K562 (cell line): ENCODE results near the gene ADI1.

Experiments
- ARNT ChIP-seq, 2 experiments: fragments of 450-650 bp; IDR thresholded peaks; 2 replicates each; pipeline ENCODE4 v1.6.1; 2016; ENCODE audit warnings: mild to moderate bottlenecking in 1 of 2
- CTCF ChIP-seq, 3 experiments: IDR thresholded peaks in 2 of 3; conservative IDR thresholded peaks in 1 of 3; 2 replicates each; pipeline ENCODE4 v1.5.1; 2011 to 2012; ENCODE audit warnings: low read length in 3 of 3, mild to moderate bottlenecking in 3 of 3, control low read depth in 2 of 3, improper control_type of control experiment in 1 of 3, inconsistent platforms in 1 of 3, low read depth in 1 of 3, mixed read lengths in 1 of 3, moderate library complexity in 1 of 3; ENCODE audit not compliant: insufficient read depth in 2 of 3
- JUN ChIP-seq, 2 experiments: sonication (generic) in 1 of 2; formaldehyde crosslinking in 1 of 2; IDR thresholded peaks; 2 replicates each; pipeline versions ENCODE4 v1.6.1 to v1.8.0; 2012 to 2022; ENCODE audit warnings: borderline replicate concordance in 2 of 2, mild to moderate bottlenecking in 2 of 2, improper control_type of control experiment in 1 of 2, low read depth in 1 of 2, low read length in 1 of 2, missing genetic modification reagents in 1 of 2
- NRF1 ChIP-seq, 2 experiments: fragments of 450-650 bp; IDR thresholded peaks in 1 of 2; conservative IDR thresholded peaks in 1 of 2; 2 replicates each; pipeline ENCODE4 v1.6.1; 2014; ENCODE audit warnings: mild to moderate bottlenecking in 2 of 2
- POLR2AphosphoS5 ChIP-seq: IDR thresholded peaks from 2 replicates; pipeline ENCODE4 v1.6.1; 2011; ENCODE audit warnings: mild to moderate bottlenecking, low read depth, low read length, moderate library complexity; ENCODE audit not compliant: control insufficient read depth, insufficient read depth
- PTBP1 ChIP-seq: fragments of 200-400 bp; formaldehyde crosslinking; IDR thresholded peaks from 2 replicates; pipeline ENCODE4 v1.6.1; 2017; ENCODE audit warnings: low read depth, low read length
- SP1 ChIP-seq: sonication (generic); formaldehyde crosslinking; IDR thresholded peaks from 2 replicates; pipeline ENCODE4 v1.8.1; 2022; ENCODE audit warnings: mild to moderate bottlenecking, missing genetic modification reagents
- SREBF2 ChIP-seq: sonication (generic); formaldehyde crosslinking; IDR thresholded peaks from 2 replicates; pipeline ENCODE4 v1.4.0; 2020; ENCODE audit warnings: mild to moderate bottlenecking, missing genetic modification reagents
- STAT6 ChIP-seq: sonication (generic); formaldehyde crosslinking; IDR thresholded peaks from 2 replicates; pipeline ENCODE4 v1.8.1; 2023; ENCODE audit warnings: mild to moderate bottlenecking, missing genetic modification reagents
- TARDBP ChIP-seq: fragments of 450-650 bp; IDR thresholded peaks from 2 replicates; pipeline ENCODE4 v1.6.1; 2016
- WHSC1 ChIP-seq: IDR thresholded peaks from one replicate; pipeline ENCODE4 v1.6.1; 2012; ENCODE audit warnings: low read length, control low read depth, inconsistent platforms
- ZBTB1 ChIP-seq: sonication (generic); formaldehyde crosslinking; IDR thresholded peaks from 2 replicates; pipeline ENCODE4 v1.8.1; 2023; ENCODE audit warnings: missing genetic modification reagents, low read depth, mild to moderate bottlenecking, borderline replicate concordance
- ZNF133 ChIP-seq: fragments of 250-450 bp; sonication (Bioruptor Pico); IDR thresholded peaks from 2 replicates; pipeline ENCODE4 v1.4.0; 2020; ENCODE audit warnings: mild to moderate bottlenecking

- TF ChIP-seq ZBTB1 (CRISPR knock-in tag) (no peak), SP1 (CRISPR knock-in tag) (no peak), ZNF133 (CRISPR knock-in tag) (no peak), WHSC1 (no peak), SREBF2 (CRISPR knock-in tag) (no peak), PTBP1 (no peak), CTCF (IDR thresholded peaks at IDR 0.05 in 2 of 3, conservative IDR thresholded peaks at IDR 0.05 in 1 of 3; ENCODE audit: insufficient read depth in 2 of 3, low read depth in 1 of 3, low read length in 3 of 3) (no peak), POLR2AphosphoS5 (no peak), TARDBP (no peak), NRF1 (conservative IDR thresholded peaks at IDR 0.05 in 1 of 2, IDR thresholded peaks at IDR 0.05 in 1 of 2) (no peak), STAT6 (CRISPR knock-in tag) (no peak), JUN (IDR thresholded peaks at IDR 0.05; ENCODE audit: borderline replicate concordance, low read depth, low read length) (no peak), JUN (CRISPR knock-in tag; IDR thresholded peaks at IDR 0.05; ENCODE audit: borderline replicate concordance) (no peak), ARNT (IDR thresholded peaks at IDR 0.05) (no peak)
Measured at GRCh38 chr2:3491716-3492474, 27.4 kb downstream of the ADI1 start.
